ENCODE measurements around the gene AEBP1.

Gene AEBP1

GRCh38 chr7:44067064-44067951, 36.8 kb upstream of the AEBP1 start:
- no peak for DNase-seq

DNA sequence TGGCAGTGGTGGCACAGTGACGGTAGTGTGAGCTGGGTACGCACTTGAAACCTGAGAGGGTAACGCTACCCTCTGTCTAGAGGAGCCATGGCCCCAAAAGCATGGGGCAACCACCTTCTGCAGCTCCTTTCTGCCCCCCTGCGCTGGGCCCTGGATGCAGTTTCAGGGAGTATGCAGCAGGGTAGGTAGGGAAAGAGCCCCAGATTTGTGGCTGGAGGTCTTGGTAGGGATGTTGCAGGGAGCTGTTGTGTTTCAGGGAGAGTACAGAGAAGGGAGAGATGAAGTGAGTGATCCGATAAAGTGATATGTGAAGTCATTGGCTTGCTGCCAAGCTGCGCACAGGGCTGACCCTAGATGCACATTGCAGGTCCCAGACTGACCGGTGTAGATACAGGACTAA, 36.1 kb upstream of the AEBP1 start:
- no peak for DNase-seq

GRCh38 chr7:44071726-44072363, 32.3 kb upstream of the AEBP1 start:
- no peak for DNase-seq

DNA sequence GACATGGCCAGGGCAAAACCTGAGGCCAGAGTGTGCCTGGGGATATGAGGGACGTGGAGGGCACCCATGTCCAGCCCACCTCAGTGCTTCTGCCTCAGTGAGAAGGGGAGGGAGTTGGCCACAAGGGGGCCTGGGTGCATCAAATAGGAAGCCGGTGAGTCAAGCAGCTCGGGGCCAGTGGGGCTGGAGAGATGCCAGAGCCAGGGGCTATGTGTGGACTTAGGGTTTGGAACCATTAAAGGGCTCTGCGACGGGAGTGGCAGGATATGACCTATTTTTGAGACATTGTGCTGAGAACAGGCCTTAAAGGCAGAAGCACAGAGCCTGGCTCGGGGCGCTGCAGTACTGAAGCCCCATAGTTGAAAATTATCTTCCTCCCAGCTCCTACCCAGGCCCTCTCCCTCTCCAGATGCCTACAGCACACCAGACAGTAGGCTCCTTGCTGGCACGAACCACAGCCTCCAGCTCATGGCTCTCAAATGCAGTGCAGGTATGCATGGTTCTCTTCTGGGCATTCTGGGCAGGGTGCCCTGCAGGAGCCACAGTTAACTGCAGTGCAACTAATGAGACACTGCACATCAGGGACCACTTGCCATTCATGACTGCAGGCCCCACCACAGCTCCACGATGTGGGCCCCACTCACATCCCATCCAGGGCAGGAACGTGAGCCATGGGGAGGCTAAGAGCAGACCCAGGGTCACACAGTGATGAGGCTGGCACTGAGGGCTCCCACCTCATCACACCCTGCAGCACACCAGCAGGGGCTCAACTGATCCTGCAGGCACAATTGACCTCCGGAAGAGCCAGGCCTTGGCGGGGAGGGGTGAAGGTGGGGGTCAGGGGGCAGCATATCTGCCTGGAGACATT, 31.5 kb upstream of the AEBP1 start:
- peak in 1 of 2 donors; percentile 13 for DNase-seq

DNA sequence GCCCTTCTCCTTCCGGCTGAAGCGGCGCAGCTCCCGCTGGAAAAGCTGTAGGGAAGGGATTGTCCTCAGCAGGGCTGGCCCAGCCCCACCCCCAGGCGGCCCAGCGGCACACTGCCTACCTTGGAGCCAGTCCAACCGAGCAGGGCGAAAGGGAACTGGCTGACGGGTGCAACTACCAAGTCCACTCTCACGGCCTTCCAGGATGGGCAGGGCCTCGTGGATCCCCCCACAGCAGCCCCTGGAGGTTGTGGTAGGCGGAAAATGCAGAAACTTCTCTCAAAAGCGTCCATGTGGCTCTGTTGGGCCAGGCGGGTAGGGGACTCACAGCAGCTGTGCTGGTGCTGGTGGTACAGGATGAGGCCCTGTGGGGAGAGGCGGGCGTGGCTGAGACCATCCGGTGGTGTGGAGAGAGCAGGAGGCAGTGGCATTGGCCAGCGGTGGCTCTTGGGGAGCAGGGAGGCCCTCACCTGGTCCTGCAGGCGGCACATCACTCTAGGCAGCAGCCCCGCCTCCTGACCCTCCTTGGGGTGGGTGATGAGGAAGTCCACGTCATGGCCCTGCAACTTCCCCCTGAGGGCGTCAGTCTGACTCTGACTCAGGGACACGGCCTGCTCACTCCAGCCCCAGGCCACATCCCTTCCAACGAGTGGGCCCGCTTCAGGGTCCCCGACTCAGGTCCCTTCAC, 30.3 kb upstream of the AEBP1 start:
- peak; percentile 69 to 70 for DNase-seq

DNA sequence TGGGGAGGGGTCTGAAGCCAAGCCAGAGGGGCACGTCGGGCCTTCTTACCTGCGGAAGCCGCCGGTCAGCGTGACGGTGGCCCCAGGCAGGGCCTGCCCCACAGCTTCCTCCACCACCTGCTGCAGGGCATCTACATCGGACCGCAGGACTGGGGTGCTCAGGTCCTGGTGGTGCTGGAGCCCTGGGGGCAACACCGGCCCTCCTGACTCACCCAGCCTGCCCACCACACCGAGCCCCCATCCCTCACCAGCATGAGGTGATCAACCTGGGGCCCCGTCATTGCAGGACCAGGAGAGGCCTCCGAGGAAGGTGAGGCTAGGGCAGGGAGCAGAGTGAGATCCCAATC, 29.8 kb upstream of the AEBP1 start:
- DNase-seq, result no peak

GRCh38 chr7:44075296-44076075, 28.7 kb upstream of the AEBP1 start:
- no peak for DNase-seq

GRCh38 chr7:44076101-44076895, 27.8 kb upstream of the AEBP1 start:
- DNase-seq, result no peak

GRCh38 chr7:44077061-44077460, 27.1 kb upstream of the AEBP1 start:
- no peak for DNase-seq

- DNase-seq, result no peak
These were observed 26.5 kb upstream of the AEBP1 start for GRCh38 chr7:44077681-44078091.

DNA sequence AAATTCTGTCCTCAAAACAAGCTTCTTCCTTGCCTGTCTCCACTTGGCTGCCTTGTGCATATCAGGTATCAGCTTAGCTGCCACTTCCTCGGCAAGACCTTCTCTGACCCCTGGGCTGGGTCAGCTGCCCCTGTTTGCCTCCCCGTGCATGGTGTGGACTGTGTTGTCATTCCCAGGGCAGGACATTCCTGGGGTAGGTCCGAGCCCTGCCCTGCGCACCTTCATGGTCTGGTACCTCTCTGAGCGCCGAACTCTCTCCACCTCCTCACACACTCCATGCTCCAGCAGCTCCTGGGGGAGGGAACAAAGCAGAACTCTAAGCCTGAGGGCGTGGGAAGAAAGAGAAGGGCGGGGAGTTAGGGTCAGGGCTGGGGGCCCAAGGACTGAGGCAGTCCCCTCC, 25.6 kb upstream of the AEBP1 start:
- no peak for DNase-seq

DNA sequence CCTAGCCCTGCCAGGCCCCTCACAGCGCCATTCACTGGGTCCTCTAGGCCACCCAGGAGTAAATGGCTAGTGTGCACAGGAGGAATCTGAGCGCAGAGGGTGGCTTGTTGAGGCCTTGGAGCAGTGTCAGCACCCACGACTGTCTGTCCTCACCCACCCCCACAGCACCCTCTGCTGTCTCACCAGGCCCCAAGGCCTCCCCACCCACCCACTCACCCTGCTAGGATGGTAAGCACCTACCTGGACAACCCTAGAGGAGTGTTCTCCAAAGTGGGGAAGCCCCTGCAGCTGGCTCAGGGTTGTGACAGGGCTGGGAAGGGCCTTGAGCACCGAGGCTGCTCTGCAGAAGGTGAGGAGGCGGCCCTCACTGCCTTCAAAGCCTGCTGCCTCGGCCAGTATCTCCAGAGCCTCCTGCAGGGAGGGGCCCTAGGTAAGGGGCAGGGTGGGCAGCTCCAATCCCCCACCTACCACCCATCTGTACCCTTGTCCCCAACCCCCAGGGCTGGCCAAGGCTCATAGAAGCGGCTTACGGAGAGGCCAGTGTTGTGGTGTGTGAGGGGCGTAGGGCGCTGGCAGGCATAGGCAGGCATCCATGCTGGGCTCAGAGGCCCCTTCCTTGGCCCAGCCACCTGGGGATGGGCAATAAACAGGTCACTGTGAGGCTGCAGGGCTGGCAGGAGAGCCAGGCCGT, 24.7 kb upstream of the AEBP1 start:
- DNase-seq, result no peak

GRCh38 chr7:44080118-44080517, 24.0 kb upstream of the AEBP1 start:
- DNase-seq, result no peak

- no peak for DNase-seq
These were observed 23.4 kb upstream of the AEBP1 start for GRCh38 chr7:44080686-44081265.

- no peak for DNase-seq
These were observed 22.8 kb upstream of the AEBP1 start for GRCh38 chr7:44081266-44081748.

- peak; percentile 99 for DNase-seq
These were observed 21.5 kb upstream of the AEBP1 start for GRCh38 chr7:44082541-44083207.

DNA sequence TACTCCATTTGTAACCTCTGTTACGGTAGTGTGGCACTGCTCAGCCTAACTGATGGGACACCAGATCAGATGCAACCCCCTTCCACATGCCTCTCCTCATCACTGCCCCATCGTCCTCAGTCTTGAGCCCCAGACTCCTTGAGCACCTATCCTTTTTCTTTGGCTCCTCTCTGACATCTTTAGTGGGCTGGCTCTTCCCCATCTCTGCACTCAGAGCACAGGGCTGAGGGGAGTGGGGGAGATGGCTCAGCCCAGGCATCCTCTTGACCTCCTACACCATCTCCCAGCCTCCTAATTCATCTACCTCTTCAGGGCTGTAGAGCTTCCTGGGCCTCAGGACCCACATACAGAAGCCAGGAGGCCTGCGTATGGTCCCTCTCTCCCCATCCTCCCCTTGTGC, 20.3 kb upstream of the AEBP1 start:
- no peak for DNase-seq

DNA sequence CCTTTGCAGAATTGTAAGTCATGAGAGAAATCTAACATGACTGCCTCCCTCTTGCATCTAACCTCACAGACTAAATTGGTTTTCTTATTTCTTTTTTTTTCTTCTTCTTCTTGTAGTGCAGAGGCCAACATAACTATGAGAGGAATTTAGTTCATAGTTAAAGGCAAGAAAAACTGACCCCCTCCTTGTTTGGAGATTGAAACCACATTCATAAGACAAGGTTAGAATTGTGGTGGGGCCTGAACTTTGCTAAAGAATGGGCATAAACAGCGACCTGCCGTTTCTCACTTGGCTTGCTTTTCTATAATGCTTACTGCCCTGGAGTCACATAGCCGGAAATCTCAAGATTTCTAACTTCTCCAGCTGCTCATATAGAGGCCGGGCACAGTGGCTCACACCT, 19.4 kb upstream of the AEBP1 start:
- DNase-seq, result no peak

DNA sequence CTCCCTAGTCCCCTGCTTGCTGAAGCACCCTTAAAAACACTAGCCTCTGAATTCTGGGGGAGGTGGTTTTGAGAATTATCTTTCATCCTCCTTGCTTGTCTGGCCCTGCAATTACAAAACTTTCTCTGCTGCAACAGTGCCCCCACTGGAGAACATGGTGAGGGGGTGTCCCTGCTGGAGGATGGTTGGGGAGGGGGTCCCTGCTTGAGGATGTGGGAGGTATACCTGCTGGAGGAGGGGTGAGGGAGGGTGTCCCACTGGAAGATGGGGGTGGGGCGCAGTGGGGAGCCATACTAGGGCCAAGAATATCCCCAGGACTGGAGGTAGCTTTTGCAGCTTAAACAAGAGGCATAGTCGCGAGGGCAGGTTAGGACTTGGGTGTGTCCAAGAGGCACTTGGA, 18.6 kb upstream of the AEBP1 start:
- DNase-seq, result no peak

Measured in hippocampal formation (tissue), 2 donors.